A549 (cell line): ENCODE data around the gene MMP10.
A peak's percentile ranks its signal among the peaks of the same experiment; 100 is the strongest.

ENCODE experiments used
- CHD2 ChIP-seq: fragments of 150-350 bp; IDR thresholded peaks from 2 replicates; pipeline ENCODE4 v1.6.1; 2014; ENCODE audit warnings: low read length; ENCODE audit not compliant: partially characterized antibody
- ESRRA ChIP-seq: fragments of 150-350 bp; IDR thresholded peaks from 2 replicates; pipeline ENCODE4 v1.6.1; 2014; ENCODE audit warnings: mild to moderate bottlenecking, low read length, borderline replicate concordance
- HEYL ChIP-seq: fragments of 250-450 bp; sonication (Bioruptor Pico); IDR thresholded peaks from 2 replicates; pipeline ENCODE4 v1.8.0; 2021; ENCODE audit warnings: mild to moderate bottlenecking, moderate library complexity
- RCOR1 ChIP-seq: fragments of 150-350 bp; IDR thresholded peaks from 2 replicates; pipeline ENCODE4 v1.6.1; 2014; ENCODE audit warnings: antibody characterized with exemption, low read length, low read depth
- SREBF2 ChIP-seq: fragments of 450-650 bp; IDR thresholded peaks from 2 replicates; pipeline ENCODE4 v1.6.1; 2014; ENCODE audit warnings: mild to moderate bottlenecking, moderate library complexity
- TF ChIP-seq, protein P1 (sequence below): fragments of 200-600 bp; sonication (generic); IDR thresholded peaks from 2 replicates; pipeline ENCODE4 v1.6.1; 2016; ENCODE audit warnings: antibody characterized with exemption, mild to moderate bottlenecking, moderate library complexity
- TF ChIP-seq, protein P2 (sequence below): IDR thresholded peaks from 2 replicates; pipeline ENCODE4 v1.6.1; 2012
- TF ChIP-seq, protein P3 (sequence below): fragments of >200 bp; sonication (Bioruptor Twin); formaldehyde crosslinking; IDR thresholded peaks from 3 replicates; pipeline ENCODE4 v1.5.1; 2016
- TF ChIP-seq, protein P4 (sequence below): fragments of 250-450 bp; sonication (Bioruptor Pico); IDR thresholded peaks from 2 replicates; pipeline ENCODE4 v1.5.0; 2021; ENCODE audit warnings: mild to moderate bottlenecking, moderate library complexity, borderline replicate concordance
- TF ChIP-seq, protein P5 (sequence below): IDR thresholded peaks from 2 replicates; pipeline ENCODE4 v1.6.1; 2012

DNA sequence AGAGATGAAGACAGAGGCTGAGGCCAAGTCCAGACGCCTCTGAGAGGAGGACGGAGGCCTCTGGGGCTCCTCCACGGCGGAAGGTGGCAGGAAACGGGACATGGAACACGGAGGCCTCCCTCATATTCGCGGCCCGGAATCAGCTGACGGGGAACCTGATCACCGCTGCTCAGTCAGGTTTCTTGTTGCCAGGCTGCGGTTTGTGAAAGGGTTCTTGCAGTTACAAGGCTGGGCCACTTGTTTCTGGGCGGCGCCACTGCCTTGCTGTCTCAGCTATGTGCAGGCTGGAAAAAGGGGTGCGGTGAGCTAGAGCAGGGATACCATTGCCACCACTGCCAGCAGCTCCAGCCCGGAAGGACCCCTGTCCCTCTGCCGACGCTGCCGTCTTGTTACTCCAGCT, 27.5 kb upstream of the MMP10 start:
- TF ChIP-seq, protein P1, sequence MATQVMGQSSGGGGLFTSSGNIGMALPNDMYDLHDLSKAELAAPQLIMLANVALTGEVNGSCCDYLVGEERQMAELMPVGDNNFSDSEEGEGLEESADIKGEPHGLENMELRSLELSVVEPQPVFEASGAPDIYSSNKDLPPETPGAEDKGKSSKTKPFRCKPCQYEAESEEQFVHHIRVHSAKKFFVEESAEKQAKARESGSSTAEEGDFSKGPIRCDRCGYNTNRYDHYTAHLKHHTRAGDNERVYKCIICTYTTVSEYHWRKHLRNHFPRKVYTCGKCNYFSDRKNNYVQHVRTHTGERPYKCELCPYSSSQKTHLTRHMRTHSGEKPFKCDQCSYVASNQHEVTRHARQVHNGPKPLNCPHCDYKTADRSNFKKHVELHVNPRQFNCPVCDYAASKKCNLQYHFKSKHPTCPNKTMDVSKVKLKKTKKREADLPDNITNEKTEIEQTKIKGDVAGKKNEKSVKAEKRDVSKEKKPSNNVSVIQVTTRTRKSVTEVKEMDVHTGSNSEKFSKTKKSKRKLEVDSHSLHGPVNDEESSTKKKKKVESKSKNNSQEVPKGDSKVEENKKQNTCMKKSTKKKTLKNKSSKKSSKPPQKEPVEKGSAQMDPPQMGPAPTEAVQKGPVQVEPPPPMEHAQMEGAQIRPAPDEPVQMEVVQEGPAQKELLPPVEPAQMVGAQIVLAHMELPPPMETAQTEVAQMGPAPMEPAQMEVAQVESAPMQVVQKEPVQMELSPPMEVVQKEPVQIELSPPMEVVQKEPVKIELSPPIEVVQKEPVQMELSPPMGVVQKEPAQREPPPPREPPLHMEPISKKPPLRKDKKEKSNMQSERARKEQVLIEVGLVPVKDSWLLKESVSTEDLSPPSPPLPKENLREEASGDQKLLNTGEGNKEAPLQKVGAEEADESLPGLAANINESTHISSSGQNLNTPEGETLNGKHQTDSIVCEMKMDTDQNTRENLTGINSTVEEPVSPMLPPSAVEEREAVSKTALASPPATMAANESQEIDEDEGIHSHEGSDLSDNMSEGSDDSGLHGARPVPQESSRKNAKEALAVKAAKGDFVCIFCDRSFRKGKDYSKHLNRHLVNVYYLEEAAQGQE: no peak
- TF ChIP-seq, protein P2, sequence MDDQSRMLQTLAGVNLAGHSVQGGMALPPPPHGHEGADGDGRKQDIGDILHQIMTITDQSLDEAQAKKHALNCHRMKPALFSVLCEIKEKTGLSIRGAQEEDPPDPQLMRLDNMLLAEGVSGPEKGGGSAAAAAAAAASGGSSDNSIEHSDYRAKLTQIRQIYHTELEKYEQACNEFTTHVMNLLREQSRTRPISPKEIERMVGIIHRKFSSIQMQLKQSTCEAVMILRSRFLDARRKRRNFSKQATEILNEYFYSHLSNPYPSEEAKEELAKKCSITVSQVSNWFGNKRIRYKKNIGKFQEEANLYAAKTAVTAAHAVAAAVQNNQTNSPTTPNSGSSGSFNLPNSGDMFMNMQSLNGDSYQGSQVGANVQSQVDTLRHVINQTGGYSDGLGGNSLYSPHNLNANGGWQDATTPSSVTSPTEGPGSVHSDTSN: no peak
- TF ChIP-seq, protein P3, sequence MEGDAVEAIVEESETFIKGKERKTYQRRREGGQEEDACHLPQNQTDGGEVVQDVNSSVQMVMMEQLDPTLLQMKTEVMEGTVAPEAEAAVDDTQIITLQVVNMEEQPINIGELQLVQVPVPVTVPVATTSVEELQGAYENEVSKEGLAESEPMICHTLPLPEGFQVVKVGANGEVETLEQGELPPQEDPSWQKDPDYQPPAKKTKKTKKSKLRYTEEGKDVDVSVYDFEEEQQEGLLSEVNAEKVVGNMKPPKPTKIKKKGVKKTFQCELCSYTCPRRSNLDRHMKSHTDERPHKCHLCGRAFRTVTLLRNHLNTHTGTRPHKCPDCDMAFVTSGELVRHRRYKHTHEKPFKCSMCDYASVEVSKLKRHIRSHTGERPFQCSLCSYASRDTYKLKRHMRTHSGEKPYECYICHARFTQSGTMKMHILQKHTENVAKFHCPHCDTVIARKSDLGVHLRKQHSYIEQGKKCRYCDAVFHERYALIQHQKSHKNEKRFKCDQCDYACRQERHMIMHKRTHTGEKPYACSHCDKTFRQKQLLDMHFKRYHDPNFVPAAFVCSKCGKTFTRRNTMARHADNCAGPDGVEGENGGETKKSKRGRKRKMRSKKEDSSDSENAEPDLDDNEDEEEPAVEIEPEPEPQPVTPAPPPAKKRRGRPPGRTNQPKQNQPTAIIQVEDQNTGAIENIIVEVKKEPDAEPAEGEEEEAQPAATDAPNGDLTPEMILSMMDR: peak; percentile 47
- no peak for TF ChIP-seq CHD2
- TF ChIP-seq HEYL (CRISPR knock-in tag): no peak
- TF ChIP-seq, protein P4, sequence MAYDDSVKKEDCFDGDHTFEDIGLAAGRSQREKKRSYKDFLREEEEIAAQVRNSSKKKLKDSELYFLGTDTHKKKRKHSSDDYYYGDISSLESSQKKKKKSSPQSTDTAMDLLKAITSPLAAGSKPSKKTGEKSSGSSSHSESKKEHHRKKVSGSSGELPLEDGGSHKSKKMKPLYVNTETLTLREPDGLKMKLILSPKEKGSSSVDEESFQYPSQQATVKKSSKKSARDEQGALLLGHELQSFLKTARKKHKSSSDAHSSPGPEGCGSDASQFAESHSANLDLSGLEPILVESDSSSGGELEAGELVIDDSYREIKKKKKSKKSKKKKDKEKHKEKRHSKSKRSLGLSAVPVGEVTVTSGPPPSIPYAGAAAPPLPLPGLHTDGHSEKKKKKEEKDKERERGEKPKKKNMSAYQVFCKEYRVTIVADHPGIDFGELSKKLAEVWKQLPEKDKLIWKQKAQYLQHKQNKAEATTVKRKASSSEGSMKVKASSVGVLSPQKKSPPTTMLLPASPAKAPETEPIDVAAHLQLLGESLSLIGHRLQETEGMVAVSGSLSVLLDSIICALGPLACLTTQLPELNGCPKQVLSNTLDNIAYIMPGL (CRISPR knock-in tag): no peak
- TF ChIP-seq RCOR1: no peak
- no peak for TF ChIP-seq SREBF2
- TF ChIP-seq, protein P5, sequence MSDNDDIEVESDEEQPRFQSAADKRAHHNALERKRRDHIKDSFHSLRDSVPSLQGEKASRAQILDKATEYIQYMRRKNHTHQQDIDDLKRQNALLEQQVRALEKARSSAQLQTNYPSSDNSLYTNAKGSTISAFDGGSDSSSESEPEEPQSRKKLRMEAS: no peak
- TF ChIP-seq ESRRA: no peak
